Measurements from ENCODE around the gene MYH13.
"Not testable (repeated sequence)": the region's sequence is repeated elsewhere in the genome, so short reads cannot be mapped to it uniquely, and the experiment has no call there.

Gene MYH13

GRCh38 chr17:10295728-10296343, 77.0 kb downstream of the MYH13 start:
- no peak for DNase-seq

GRCh38 chr17:10294180-10294579, 78.6 kb downstream of the MYH13 start:
- no peak for DNase-seq

DNA sequence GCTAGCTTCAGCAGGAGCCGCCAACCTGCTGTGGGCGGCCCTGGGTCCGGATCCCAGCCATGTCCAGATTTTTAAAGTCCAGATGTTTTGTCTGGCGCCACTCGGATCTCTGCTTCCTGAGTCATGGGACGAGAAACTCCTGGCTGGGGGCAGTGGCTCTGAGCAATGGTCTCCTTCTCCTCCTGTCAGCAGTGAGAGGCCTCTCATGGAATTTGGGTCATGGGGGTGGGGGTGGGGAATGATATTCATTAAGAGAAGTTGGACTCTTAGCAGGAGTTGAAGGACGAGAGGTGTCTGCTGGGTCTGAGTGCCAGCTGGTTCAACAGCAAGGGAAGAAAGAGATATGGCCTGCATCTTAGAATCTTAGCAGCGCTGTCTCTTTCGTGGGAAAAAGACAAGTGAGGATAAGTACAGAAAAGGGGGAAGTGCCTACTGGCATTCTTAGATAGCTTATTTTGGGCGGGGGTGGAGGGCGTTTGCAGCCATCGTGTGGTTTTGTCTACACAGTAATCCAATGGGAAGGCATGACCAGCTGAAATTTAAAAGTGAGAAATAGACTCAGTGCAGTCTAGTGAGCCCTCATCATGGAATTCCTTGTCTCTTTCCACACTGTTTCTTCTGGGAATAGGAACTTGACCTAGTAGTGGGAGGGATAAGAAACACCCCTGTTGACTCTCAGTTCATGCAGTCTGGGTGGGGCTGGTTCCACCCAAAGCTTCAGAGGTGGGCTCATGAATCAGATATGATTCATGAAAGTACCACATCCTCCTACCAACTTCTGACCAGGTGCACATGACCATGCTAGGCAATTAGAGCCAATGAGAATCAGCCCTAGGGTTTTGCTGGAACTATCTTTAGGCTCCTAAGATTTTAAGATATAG, 80.5 kb downstream of the MYH13 start:
- DNase-seq, result no peak

DNA sequence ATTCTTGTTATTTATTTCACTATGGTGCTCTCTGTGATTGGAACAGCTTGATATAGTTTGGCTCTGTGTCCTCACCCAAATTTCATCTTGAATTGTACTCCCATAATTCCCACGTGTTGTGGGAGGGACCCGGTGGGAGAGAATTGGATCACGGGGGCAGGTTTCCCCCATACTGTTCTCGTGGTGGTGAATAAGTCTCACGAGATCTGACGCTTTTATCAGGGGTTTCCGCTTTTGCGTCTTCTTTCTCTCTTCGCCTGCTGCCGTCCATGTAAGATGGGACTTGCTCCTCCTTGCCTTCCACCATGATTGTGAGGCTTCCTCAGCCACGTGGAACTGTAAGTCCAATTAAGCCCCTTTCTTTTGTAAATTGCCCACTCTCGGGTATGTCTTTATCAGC, 81.2 kb downstream of the MYH13 start:
- DNase-seq, result not testable (repeated sequence)

GRCh38 chr17:10290041-10290440, 82.8 kb downstream of the MYH13 start:
- no peak for DNase-seq

- no peak for DNase-seq
Observed at GRCh38 chr17:10286324-10286723, 86.5 kb downstream of the MYH13 start.

GRCh38 chr17:10285896-10286295, 86.9 kb downstream of the MYH13 start:
- no peak for DNase-seq

- DNase-seq, result no peak
Observed at GRCh38 chr17:10280068-10280467, 92.7 kb downstream of the MYH13 start.

DNA sequence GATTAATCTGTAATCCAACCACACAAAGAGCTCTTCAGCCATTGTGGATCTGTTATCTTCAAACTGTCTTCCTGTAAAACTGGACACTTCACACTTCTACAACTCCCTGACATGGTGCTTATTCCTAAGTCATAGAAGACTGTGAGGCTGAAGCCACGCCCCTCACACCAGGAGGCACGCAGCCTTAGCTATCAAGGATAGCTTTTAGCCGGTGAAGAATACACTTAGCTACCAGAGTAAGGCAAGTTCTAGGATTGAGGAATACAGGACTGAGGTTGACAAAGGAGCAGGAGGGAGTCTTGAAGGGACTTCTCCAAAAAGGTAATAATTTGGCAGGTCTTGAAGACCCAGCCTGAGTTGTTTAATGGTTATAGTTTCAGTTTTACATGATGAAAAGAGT, 94.6 kb downstream of the MYH13 start:
- DNase-seq, result no peak

DNA sequence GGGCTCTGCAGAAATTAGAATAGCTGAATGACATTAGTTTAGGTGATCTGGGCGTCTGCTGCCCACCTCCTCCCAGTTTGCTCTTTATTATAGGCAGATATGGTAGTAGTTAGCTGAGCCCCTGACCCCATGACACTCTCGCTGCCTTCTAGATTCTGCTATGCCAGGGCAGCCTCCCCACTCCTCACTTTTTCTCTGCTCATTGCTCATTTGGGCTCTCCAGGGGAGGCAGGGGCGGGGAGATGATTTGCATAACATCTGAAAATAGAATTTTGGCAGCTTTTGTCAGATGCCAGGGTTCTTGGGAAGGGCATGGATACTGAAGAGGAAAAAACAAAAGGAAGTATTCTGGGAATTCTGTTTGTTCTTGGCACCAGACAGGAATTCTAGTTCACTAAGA, 96.4 kb downstream of the MYH13 start:
- no peak for DNase-seq

- no peak for DNase-seq
Observed at GRCh38 chr17:10275418-10275817, 97.4 kb downstream of the MYH13 start.

GRCh38 chr17:10271106-10271562, 101.7 kb downstream of the MYH13 start:
- no peak for DNase-seq

GRCh38 chr17:10270258-10270657, 102.5 kb downstream of the MYH13 start:
- DNase-seq, result no peak

GRCh38 chr17:10268005-10268404, 104.8 kb downstream of the MYH13 start:
- DNase-seq, result no peak

- DNase-seq, result no peak
Observed at GRCh38 chr17:10266296-10266876, 106.4 kb downstream of the MYH13 start.

GRCh38 chr17:10265100-10265810, 107.6 kb downstream of the MYH13 start:
- no peak for DNase-seq

- DNase-seq, result no peak
Observed at GRCh38 chr17:10264051-10264450, 108.8 kb downstream of the MYH13 start.

DNA sequence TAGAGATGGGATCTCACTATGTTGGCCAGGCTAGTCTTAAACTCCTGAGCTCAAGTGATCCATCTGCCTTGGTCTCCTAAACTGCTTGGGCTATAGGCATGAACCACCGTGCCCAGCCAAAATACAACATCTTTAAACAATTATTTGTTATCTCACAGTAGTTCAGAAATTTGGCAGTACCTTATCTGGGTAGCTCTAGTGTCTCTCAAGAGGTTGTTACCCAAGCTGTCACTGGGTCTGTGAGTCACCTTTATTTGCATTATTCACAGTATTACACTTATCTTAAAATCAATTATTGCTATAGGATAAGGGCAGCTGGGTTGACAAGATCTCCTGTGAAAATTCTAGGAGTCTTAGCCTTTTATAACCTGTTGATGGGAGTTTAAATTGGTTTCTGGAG, 110.4 kb downstream of the MYH13 start:
- DNase-seq, result no peak

DNA sequence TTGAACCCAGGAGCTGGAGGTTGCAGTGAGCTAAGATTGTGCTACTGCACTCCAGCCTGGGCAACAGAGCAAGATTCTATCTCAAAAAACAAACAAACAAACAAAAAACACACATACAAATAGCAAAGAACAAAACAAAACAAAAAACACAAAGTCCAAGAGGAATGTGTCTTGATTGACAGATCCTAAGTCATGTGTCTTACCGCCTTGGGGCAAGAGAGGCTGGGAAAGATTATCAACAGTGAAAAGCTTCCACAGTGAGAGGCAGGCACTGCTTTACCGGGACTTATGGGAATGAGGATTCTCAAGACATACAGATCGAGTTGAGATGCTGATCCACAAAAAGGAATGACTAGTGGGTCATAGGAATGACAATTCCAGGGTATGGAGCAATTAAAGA, 111.7 kb downstream of the MYH13 start:
- no peak for DNase-seq

GRCh38 chr17:10251212-10251948, 121.4 kb downstream of the MYH13 start:
- DNase-seq, result no peak
